Endothelial cell (in vitro differentiated cells): ENCODE data around the gene ABCC12. TPM values are rescaled to one million over a fixed set of nuclear protein-coding genes. Genes with fewer than 3 reads are reported as not detected.

Experiments
- DNase-seq: peaks from one replicate; pipeline ENCODE4 v3.0.0; 2021; ENCODE audit warnings: low spot score
- H3K27ac Mint-ChIP-seq: one replicate; pipeline ENCODE4 v1.8.0; 2021; ENCODE audit warnings: mixed read lengths, inconsistent platforms; ENCODE audit not compliant: unreplicated experiment
- H3K27me3 Mint-ChIP-seq: one replicate; pipeline ENCODE4 v1.8.0; 2021; ENCODE audit warnings: mild to moderate bottlenecking, moderate library complexity, mixed read lengths, inconsistent platforms; ENCODE audit not compliant: unreplicated experiment
- H3K36me3 Mint-ChIP-seq: one replicate; pipeline ENCODE4 v1.8.0; 2021; ENCODE audit warnings: mild to moderate bottlenecking, low read depth, mixed read lengths, inconsistent platforms; ENCODE audit not compliant: unreplicated experiment
- H3K4me1 Mint-ChIP-seq: one replicate; pipeline ENCODE4 v1.8.0; 2021; ENCODE audit warnings: mild to moderate bottlenecking, mixed read lengths, inconsistent platforms; ENCODE audit not compliant: unreplicated experiment
- H3K4me3 Mint-ChIP-seq: one replicate; pipeline ENCODE4 v1.8.0; 2021; ENCODE audit warnings: mild to moderate bottlenecking, mixed read lengths, inconsistent platforms; ENCODE audit not compliant: unreplicated experiment
- H3K9me3 Mint-ChIP-seq: one replicate; pipeline ENCODE4 v1.8.0; 2021; ENCODE audit warnings: mixed read lengths, inconsistent platforms; ENCODE audit not compliant: unreplicated experiment
- CTCF ChIP-seq: fragments of 200-600 bp; sonication (generic); IDR thresholded peaks from one replicate; pipeline ENCODE4 v1.5.0; 2021; ENCODE audit warnings: antibody characterized with exemption; ENCODE audit not compliant: unreplicated experiment
- total RNA-seq: library from RNA; stranded (reverse); fragmentation: NEBNext Ultra II Directional; extraction: Animal tissue kit (Norgen Biotek cat#: 25700); gene quantifications from one replicate; pipeline ENCODE4 v1.2.1, GENCODE V29; 2021; ENCODE audit not compliant: unreplicated experiment

The ABCC12 gene
- total RNA-seq, 1 donor from 2014 or later = 0.31 TPM

- no peak for TF ChIP-seq CTCF
- Mint-ChIP-seq H3K4me3 (no peak overlapping the region), H3K27ac (no peak overlapping the region), H3K4me1 (peaks cover 4% of the 10 kb centered on the region), H3K27me3 (peaks cover 5% of the 10 kb centered on the region), H3K9me3 (no peaks in the 10 kb centered on the region), H3K36me3 (no peaks in the 10 kb centered on the region)
- no peak for DNase-seq
These were observed 22.2 kb downstream of the ABCC12 start for GRCh38 chr16:48133455-48134211.

GRCh38 chr16:48132696-48133095 is 23.1 kb downstream of the ABCC12 start:
- TF ChIP-seq CTCF = no peak
- DNase-seq = no peak
- peaks cover 1% of the 10 kb centered on the region for H3K27me3 Mint-ChIP-seq
- no peak overlapping the region for H3K4me3 Mint-ChIP-seq
- no peak overlapping the region for H3K27ac Mint-ChIP-seq
- H3K4me1 Mint-ChIP-seq = peaks cover 4% of the 10 kb centered on the region
- no peaks in the 10 kb centered on the region for H3K9me3 Mint-ChIP-seq
- no peaks in the 10 kb centered on the region for H3K36me3 Mint-ChIP-seq

GRCh38 chr16:48131201-48131935 is 24.4 kb downstream of the ABCC12 start:
- TF ChIP-seq CTCF = no peak
- peaks cover 1% of the 10 kb centered on the region for H3K27me3 Mint-ChIP-seq
- H3K36me3 Mint-ChIP-seq = no peaks in the 10 kb centered on the region
- peaks cover 5% of the 10 kb centered on the region for H3K4me1 Mint-ChIP-seq
- no peak overlapping the region for H3K27ac Mint-ChIP-seq
- no peak overlapping the region for H3K4me3 Mint-ChIP-seq
- no peaks in the 10 kb centered on the region for H3K9me3 Mint-ChIP-seq
- DNase-seq = no peak

GRCh38 chr16:48129926-48130325 is 25.9 kb downstream of the ABCC12 start:
- no peak overlapping the region for H3K27ac Mint-ChIP-seq
- peaks cover 5% of the 10 kb centered on the region for H3K36me3 Mint-ChIP-seq
- H3K9me3 Mint-ChIP-seq = no peaks in the 10 kb centered on the region
- TF ChIP-seq CTCF = no peak
- H3K4me1 Mint-ChIP-seq = peaks cover 9% of the 10 kb centered on the region
- no peak for DNase-seq
- no peak overlapping the region for H3K4me3 Mint-ChIP-seq
- H3K27me3 Mint-ChIP-seq = peaks cover 2% of the 10 kb centered on the region

- TF ChIP-seq CTCF = no peak
- H3K27ac Mint-ChIP-seq = no peak overlapping the region
- peaks cover 8% of the 10 kb centered on the region for H3K36me3 Mint-ChIP-seq
- H3K9me3 Mint-ChIP-seq = no peaks in the 10 kb centered on the region
- no peak overlapping the region for H3K4me3 Mint-ChIP-seq
- peaks cover 13% of the 10 kb centered on the region for H3K4me1 Mint-ChIP-seq
- H3K27me3 Mint-ChIP-seq = peaks cover 4% of the 10 kb centered on the region
- DNase-seq = no peak
These were observed 27.0 kb downstream of the ABCC12 start for GRCh38 chr16:48128769-48129168.
